Measurements from ENCODE around the gene NOD2. TPM values are rescaled to one million over a fixed set of nuclear protein-coding genes. Genes with fewer than 3 reads are reported as not detected.

Gene NOD2
- total RNA-seq, 1 experiment from 2014 or later, result 0.17 TPM

GRCh38 chr16:50718061-50718760 is 24.8 kb downstream of the NOD2 start:
- Histone ChIP-seq H2BK120ac (ENCODE audit: low read depth, low read length, poor library complexity, severe bottlenecking) (no peak overlapping the region), H3K23me2 (ENCODE audit: insufficient read length, low read depth, low read length, poor library complexity, severe bottlenecking) (no peaks in the 10 kb centered on the region), H2AFZ (ENCODE audit: low read length) (no peak overlapping the region), H4K91ac (ENCODE audit: insufficient read length, low read depth, low read length) (no peak overlapping the region), H2BK5ac (ENCODE audit: insufficient read length, low read length) (no peak overlapping the region), H3K79me2 (ENCODE audit: insufficient read depth, low read length) (no peaks in the 10 kb centered on the region), H3K27me3 (ENCODE audit: insufficient read depth, low read length) (no peaks in the 10 kb centered on the region), H4K5ac (ENCODE audit: insufficient read length, low read depth, low read length) (no peak overlapping the region), H2BK12ac (ENCODE audit: insufficient read length, low read depth, low read length) (no peak overlapping the region), H2BK15ac (ENCODE audit: low read depth, low read length) (no peak overlapping the region), H3K14ac (ENCODE audit: insufficient read depth, low read length) (no peak overlapping the region), H4K8ac (replicated peaks; ENCODE audit: insufficient read length, low read depth, low read length) (no peak overlapping the region), H3K4me1 (ENCODE audit: insufficient read depth, low read length) (no peaks in the 10 kb centered on the region; the same call in 1 of the 2 replicates), H3K9me3 (ENCODE audit: control insufficient read depth, low read depth, low read length) (no peaks in the 10 kb centered on the region), H3K79me1 (ENCODE audit: insufficient read depth, low read depth, low read length, poor library complexity, severe bottlenecking) (no peaks in the 10 kb centered on the region), H3K27ac (ENCODE audit: insufficient read length, low read depth, low read length) (no peak overlapping the region), H3T11ph (ENCODE audit: low read length) (no peak overlapping the region), H3K56ac (ENCODE audit: insufficient read length, low read depth, low read length) (no peak overlapping the region), H3K9ac (ENCODE audit: extremely low read depth, insufficient read length, low read length) (no peak overlapping the region), H3K18ac (ENCODE audit: insufficient read length, low read depth, low read length) (no peak overlapping the region), H3K23ac (ENCODE audit: insufficient read length, low read depth, low read length) (no peak overlapping the region), H3K4me2 (ENCODE audit: insufficient read depth, insufficient read length, low read length) (no peak overlapping the region), H2BK20ac (ENCODE audit: low read depth, low read length, poor library complexity, severe bottlenecking) (no peak overlapping the region), H4K20me1 (ENCODE audit: control insufficient read depth, insufficient read depth, insufficient read length) (no peaks in the 10 kb centered on the region), H2AK5ac (ENCODE audit: insufficient read length, low read length) (no peak overlapping the region), H3K4ac (ENCODE audit: low read depth, low read length) (no peak overlapping the region)
- no peaks in the 10 kb centered on the region for H3K9me3 Mint-ChIP-seq
- peaks cover 12 to 18% of the 10 kb centered on the region in 2 experiments for H3K4me1 Mint-ChIP-seq
- no CpG with 5 or more reads among the region's 16 CpGs for WGBS (ENCODE audit: extremely low coverage, insufficient read length, low lambda C conversion rate)
- no peaks in the 10 kb centered on the region for H3K36me3 Mint-ChIP-seq (ENCODE audit: insufficient read depth in 1 of 3, low read depth in 3 of 3)
- no peak overlapping the region for H3K27ac Mint-ChIP-seq
- no peaks in the 10 kb centered on the region; the same call in 1 of the 2 replicates for H3K27me3 Mint-ChIP-seq (ENCODE audit: low read depth)
- no peak for DNase-seq
- no peak for TF ChIP-seq CTCF (conservative IDR thresholded peaks at IDR 0.05)
- H3K4me3 Mint-ChIP-seq, result no peak overlapping the region

Data from H9 (cell line).